ENCODE results near the gene NRIP1.

DNA sequence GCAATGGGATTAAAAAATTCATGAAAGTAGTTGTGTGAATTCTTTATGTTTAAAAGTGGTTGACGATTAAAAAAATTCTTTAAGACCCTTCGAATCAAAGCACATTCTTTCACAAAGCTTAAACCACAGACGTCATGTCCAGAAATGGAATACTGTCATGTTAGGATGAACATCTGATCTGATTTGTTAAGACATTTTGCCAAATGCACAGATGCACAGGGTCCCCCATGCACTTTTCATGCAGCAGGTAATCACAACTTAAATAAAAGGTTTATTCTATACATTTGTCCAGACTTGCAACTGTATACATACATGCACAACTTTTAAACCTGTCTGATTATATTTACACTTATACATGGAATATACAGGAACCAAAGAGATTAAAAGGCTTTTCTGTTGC is 103.3 kb downstream of the NRIP1 start:
- TF ChIP-seq POLR2AphosphoS5 (IDR thresholded peaks at IDR 0.05; ENCODE audit: borderline replicate concordance, low read depth, low read length), result no peak
- no peak for TF ChIP-seq EZH2 (IDR thresholded peaks at IDR 0.05)
